Stimulated activated naive CD4-positive, alpha-beta T cell (primary cell): ENCODE measurements around the gene SRSF3.
A peak's percentile ranks its signal among the peaks of the same experiment; 100 is the strongest.
"Not testable (repeated sequence)": the region's sequence is repeated elsewhere in the genome, so short reads cannot be mapped to it uniquely, and the experiment has no call there.

ENCODE experiments used
- DNase-seq, 6 experiments: peaks; one replicate each; lab custom pipeline; 2025; lab: John Stamatoyannopoulos, UW

The SRSF3 gene

GRCh38 chr6:36576578-36576977 lies 17.6 kb upstream of the SRSF3 start:
- DNase-seq = no peak

- DNase-seq = no peak
Measured at GRCh38 chr6:36577301-36577700, 16.9 kb upstream of the SRSF3 start.

GRCh38 chr6:36578030-36578429 lies 16.1 kb upstream of the SRSF3 start:
- no peak for DNase-seq

GRCh38 chr6:36578431-36578830 lies 15.7 kb upstream of the SRSF3 start:
- no peak for DNase-seq

- no peak for DNase-seq
Measured at GRCh38 chr6:36580184-36580526, 14.0 kb upstream of the SRSF3 start.

GRCh38 chr6:36581716-36582115 lies 12.4 kb upstream of the SRSF3 start:
- no peak for DNase-seq

- no peak for DNase-seq
Measured at GRCh38 chr6:36586606-36587005, 7.6 kb upstream of the SRSF3 start.

GRCh38 chr6:36589025-36589400 lies 5.1 kb upstream of the SRSF3 start:
- not testable (repeated sequence) for DNase-seq

GRCh38 chr6:36590237-36590636 lies 3.9 kb upstream of the SRSF3 start:
- no peak for DNase-seq

- no peak for DNase-seq
Measured at GRCh38 chr6:36592221-36592655, 1.9 kb upstream of the SRSF3 start.

- DNase-seq = peak in 3 of 6 experiments; percentile 45 to 61 (median 53)
Measured at GRCh38 chr6:36593569-36594028, 563 bp upstream of the SRSF3 start.

GRCh38 chr6:36594816-36595643 lies 868 bp downstream of the SRSF3 start:
- DNase-seq = peak in 4 of 6 experiments; percentile 9 to 56 (median 40)

GRCh38 chr6:36596356-36596755 lies 2.2 kb downstream of the SRSF3 start:
- DNase-seq = peak in 3 of 6 experiments; percentile 19 to 39 (median 29)

GRCh38 chr6:36597775-36598174 lies 3.6 kb downstream of the SRSF3 start:
- DNase-seq = no peak

GRCh38 chr6:36598326-36598725 lies 4.2 kb downstream of the SRSF3 start:
- DNase-seq = no peak

GRCh38 chr6:36598739-36599318 lies 4.7 kb downstream of the SRSF3 start:
- peak in 1 of 6 experiments; percentile 18 for DNase-seq

GRCh38 chr6:36599791-36600209 lies 5.6 kb downstream of the SRSF3 start:
- peak in 5 of 6 experiments; percentile 24 to 57 (median 35) for DNase-seq

GRCh38 chr6:36600564-36601146 lies 6.5 kb downstream of the SRSF3 start:
- peak in 1 of 6 experiments; percentile 31 for DNase-seq

GRCh38 chr6:36601818-36602217 lies 7.7 kb downstream of the SRSF3 start:
- DNase-seq = peak in 3 of 6 experiments; percentile 46 to 60 (median 48)

GRCh38 chr6:36603222-36604089 lies 9.3 kb downstream of the SRSF3 start:
- DNase-seq = no peak

- DNase-seq = no peak
Measured at GRCh38 chr6:36604090-36605060, 10.2 kb downstream of the SRSF3 start.
